ENCODE results near the gene AMOTL2.

GRCh38 chr3:134315286-134316106 lies 58.8 kb downstream of the AMOTL2 start:
- TF ChIP-seq ATF2 (IDR thresholded peaks at IDR 0.05; ENCODE audit: low read length): no peak
- TF ChIP-seq RCOR1 (conservative IDR thresholded peaks at IDR 0.05; ENCODE audit: low read depth, low read length): no peak
- no peak for TF ChIP-seq SKIL (IDR thresholded peaks at IDR 0.05; ENCODE audit: low read depth, poor library complexity, severe bottlenecking)
- TF ChIP-seq TBL1XR1 (IDR thresholded peaks at IDR 0.05; ENCODE audit: low read depth, low read length): no peak
- TF ChIP-seq CTCF (IDR thresholded peaks at IDR 0.05 in 2 of 3, conservative IDR thresholded peaks at IDR 0.05 in 1 of 3; ENCODE audit: control insufficient read depth in 2 of 3, extremely low read depth in 1 of 3, insufficient read depth in 1 of 3, low read depth in 3 of 3, low read length in 3 of 3): no peak
- no peak for TF ChIP-seq CBFB (IDR thresholded peaks at IDR 0.05; ENCODE audit: low read depth)
